SU-DHL-6 (cell line): ENCODE data around the gene NEB.

ENCODE experiments used
- EZH2phosphoT487 ChIP-seq: fragments of 200-600 bp; sonication (generic), shearing (Covaris generic); conservative IDR thresholded peaks from 2 replicates; pipeline ENCODE4 v1.6.1; 2018; ENCODE audit warnings: mild to moderate bottlenecking, antibody characterized with exemption, low read length, moderate library complexity, mixed read lengths
- TF ChIP-seq, protein P1 (sequence below): fragments of 200-600 bp; sonication (generic); IDR thresholded peaks from one replicate; pipeline ENCODE4 v1.5.1; 2017; ENCODE audit warnings: antibody characterized with exemption, mild to moderate bottlenecking, low read length, moderate library complexity; ENCODE audit not compliant: insufficient read depth, poor library complexity, severe bottlenecking

DNA sequence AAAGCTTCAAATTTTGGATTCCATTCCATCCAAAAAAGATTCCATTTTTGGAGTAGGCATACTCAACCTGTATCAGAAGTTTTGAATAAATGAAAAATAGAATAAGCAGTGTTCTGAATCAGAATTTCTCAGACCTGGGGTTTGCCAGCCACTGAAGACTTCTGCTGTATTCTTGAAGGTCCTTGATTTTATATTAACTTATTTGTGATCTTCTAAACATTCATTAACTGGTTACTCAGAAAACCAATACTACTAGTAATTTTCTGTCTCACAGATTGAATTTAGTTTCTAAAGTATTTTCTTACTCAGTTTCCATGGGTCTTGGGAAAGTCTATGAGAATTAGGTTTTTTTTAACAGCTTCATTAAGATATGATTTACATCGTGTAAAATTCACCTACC lies 263.7 kb downstream of the NEB start:
- TF ChIP-seq, protein P1, sequence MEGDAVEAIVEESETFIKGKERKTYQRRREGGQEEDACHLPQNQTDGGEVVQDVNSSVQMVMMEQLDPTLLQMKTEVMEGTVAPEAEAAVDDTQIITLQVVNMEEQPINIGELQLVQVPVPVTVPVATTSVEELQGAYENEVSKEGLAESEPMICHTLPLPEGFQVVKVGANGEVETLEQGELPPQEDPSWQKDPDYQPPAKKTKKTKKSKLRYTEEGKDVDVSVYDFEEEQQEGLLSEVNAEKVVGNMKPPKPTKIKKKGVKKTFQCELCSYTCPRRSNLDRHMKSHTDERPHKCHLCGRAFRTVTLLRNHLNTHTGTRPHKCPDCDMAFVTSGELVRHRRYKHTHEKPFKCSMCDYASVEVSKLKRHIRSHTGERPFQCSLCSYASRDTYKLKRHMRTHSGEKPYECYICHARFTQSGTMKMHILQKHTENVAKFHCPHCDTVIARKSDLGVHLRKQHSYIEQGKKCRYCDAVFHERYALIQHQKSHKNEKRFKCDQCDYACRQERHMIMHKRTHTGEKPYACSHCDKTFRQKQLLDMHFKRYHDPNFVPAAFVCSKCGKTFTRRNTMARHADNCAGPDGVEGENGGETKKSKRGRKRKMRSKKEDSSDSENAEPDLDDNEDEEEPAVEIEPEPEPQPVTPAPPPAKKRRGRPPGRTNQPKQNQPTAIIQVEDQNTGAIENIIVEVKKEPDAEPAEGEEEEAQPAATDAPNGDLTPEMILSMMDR, result no peak
- TF ChIP-seq EZH2phosphoT487, result no peak
